OCI-M2 (cell line): ENCODE data around the gene HHATL.

Experiments
- DNase-seq: peaks from one replicate; lab custom pipeline; 2025; ENCODE audit not compliant: unreplicated experiment; lab: John Stamatoyannopoulos, UW

HHATL gene

DNA sequence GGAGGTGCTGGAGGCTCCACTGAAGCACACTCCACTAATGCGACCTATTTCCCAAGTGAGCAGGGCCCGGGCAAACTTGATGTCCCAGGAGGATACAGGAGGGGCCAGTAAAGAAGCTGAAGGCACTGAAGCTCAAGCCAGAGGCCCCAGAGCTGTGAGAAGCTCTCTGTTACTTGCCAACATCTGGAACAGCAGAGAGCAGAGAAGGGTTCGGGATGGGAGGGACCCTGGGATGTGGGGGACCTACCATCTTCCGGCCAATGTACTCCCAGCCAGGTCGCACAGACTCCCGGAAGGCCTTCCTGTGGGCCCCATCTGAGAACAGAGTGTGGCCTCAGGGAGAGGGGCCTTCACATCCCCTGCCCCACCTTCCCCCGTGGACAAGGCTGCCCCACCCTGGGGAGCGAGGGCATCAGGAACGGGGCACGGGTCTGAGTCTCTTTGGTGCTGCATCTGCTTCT is 3.1 kb downstream of the HHATL start:
- no peak for DNase-seq

DNA sequence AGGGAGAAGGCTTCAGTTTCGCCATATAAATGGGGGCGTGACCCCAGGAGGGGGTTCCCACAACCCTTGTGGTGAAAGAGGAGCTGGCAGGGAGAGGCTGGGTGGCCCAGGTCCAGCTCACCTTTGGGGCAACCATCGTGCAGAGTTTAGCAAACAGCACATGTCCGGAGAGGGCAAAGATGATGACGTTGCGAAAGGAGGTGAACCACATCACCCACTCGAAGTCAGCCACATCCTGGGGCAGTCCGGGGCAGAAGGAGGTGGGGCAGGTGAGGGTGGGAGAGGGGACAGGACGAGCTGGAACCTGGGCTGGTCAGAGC is 3.7 kb downstream of the HHATL start:
- DNase-seq, result no peak

DNA sequence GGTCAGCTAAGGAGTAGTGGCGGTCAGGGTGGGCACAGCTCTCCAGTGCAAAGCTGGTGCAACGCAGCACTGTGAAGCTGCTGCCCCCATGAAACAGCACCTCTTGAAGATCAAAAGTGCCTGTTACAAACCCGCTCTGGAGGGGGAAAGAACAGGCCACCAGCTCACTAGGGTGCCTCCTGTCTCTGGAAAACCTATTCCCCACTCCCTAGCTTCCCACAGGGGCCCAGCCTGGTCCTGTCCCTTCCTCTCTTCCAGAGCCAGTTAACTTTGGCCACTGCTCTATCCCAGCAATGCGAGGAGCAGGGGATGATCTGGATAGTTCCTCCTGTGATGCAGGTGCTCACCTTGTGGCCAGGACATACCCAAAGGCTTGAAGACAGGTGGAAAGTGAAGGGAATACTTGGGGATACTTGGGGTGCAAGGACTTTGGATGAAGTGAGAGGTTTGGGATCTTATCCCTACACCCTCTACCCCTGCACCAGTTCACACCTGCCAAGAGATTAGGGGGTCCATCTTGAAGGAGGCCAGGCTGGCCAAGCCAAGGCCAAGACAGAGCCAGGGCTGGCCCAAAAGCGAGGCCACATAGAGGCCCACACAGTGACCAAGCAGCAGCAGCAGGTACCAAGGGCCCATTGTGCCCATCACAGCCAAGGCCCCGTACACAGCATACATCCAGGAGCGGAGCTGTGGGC is 4.2 kb downstream of the HHATL start:
- no peak for DNase-seq

DNA sequence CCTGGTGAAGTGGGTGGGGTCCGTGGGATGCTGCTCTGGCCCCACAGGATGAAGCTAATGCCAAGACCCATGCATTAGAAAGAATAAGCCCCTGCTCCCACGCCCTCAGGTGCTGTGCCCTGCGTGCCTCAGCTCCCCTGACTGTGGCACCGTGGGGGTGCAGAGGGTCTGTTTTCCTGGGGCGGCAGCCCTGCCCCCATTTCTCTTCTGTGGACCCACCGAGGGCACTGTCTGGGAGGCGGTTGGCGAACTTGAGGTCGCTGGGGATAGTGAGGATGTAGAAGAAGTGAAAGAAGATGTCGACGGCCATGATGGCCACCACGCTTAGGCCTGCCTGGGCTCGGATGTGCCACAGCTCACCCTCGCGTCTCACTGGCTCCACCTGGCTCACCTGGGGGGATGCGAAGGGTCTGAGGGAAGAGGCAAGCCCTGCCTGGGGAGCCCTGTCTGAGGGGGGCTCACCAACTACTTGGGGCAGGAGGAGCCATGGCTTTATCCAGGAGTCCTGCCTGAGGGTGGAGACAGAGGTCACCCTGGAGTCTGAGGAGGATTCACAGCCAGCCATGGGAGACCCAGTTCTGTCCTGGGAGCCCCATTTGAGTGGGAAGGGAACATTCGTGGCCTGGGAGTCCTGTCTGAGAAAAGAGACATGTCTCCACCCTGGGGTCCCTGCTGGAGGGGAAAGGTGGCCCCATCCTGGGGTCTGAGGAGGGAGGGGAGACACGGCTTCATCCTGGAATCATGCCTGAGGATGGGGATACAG is 5.1 kb downstream of the HHATL start:
- DNase-seq, result no peak

DNA sequence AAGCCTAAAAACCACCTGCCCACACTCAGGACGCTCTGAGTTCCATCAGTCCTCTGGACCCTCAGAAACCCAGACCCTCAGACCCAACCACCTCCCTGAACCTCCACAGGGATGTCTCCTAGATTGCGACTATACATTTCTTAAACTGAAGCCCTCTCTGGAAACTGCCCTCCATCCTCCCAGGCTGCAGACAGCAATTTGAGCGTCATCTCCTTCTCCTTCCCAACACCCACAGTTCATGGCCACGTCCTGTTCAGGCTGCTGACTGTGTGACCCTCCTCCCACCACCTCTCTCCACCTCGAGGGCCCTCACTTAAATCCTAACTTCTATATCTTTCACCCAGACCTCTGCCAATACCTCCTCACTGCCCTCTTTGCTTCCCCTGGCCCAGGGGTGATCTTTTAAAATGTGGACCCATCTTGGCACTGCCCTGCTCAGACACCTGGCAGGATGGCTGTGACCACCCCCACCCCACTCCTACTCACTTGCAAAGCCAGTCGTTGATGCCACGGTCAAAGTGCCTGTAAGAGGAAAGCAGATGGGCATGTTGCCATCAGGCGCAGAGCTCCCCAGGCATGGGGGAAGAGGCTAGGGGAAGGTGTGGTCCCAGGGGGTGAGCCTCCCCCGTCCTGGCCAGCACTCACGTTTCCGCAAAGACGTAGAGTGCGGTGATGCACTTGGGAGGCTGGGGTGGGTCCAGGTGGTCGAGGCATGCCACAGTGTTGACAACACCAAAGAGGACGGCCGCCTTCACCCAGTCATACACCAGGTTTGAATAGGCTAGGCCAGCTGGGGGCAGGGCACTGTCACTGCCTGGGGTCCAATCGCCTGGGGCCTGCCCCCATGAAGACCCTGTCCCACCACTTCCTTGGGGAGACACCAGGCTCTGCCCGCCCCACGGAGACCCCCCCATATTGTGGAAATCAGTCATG is 6.0 kb downstream of the HHATL start:
- no peak for DNase-seq

DNA sequence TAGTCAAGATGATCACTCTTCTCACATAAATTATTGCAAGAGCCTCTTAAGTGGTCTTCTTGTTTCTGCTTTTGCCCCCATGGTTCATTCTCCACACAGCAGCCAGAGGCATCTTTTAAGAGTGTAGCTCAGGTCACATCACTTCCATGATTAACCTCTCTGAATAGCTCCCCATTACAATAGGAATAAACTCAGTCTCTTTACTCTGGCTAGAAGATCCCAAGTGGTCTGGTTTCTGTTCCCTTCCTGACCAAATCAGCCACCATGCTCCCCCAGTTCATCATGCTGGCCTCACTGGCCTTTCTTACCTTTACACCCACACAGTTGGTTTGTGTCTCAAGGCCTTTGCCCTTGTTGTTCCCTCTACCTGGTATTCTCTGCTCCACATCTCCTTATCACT is 8.2 kb downstream of the HHATL start:
- no peak for DNase-seq

DNA sequence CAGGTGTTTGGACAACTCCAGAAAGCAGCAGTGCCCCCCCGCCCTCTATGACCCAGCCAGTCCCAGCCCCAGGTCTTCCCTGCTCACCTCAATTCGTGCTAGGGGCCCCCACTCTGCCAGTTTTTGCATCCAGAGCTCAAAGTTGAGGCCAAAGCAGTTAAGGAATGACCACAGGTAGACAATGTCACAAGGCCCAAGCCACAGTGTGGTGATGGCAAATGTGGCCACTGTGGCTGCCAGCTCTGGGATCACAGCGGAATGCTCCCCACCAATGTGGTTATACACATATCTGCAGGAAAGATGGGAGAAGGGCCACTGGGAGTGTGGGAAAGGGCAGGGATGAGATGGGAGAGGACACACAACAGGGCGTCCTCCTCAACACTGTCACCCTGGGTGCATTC is 9.1 kb downstream of the HHATL start:
- DNase-seq, result no peak

DNA sequence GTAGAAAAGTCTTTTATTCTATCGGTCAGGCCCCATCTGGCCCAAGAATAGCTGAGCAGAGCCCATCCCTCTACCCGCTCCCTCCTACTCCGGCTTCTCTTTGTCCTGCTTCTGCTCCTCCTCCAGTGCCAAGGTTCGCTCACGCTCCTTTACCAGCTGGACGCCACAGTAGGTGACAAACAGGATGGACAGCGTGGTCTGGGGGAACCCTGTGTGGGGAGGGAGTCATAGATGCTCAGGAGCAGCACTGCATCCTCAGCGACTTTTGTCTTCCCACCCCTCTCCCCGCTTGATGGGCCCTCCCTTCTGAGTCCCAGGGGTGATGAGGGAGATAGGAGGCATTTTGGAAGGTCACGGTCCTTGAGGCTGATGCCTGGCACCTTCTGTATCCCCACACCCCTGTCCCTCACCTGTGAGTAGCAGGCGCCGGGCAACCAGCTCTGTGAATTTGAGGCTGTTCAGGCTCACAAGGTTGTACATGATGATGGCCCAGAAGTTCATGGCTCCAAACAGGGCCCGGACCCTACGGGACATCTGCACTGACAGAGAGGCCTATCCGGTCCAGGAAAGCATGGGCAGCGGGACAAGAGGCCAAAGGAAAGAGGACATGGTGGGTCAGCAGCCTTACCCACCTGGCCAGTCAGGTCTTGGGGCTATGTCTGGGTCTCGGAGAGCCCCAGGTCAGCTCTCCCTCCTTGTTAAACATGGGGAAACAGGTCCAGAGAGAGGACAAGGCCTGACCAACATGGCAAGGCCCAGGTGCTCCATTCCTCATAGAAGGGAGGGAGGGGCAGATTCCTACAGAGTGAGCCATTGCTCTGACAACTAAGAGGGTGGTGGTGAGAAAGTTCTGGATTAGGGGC is 9.7 kb downstream of the HHATL start:
- no peak for DNase-seq

DNA sequence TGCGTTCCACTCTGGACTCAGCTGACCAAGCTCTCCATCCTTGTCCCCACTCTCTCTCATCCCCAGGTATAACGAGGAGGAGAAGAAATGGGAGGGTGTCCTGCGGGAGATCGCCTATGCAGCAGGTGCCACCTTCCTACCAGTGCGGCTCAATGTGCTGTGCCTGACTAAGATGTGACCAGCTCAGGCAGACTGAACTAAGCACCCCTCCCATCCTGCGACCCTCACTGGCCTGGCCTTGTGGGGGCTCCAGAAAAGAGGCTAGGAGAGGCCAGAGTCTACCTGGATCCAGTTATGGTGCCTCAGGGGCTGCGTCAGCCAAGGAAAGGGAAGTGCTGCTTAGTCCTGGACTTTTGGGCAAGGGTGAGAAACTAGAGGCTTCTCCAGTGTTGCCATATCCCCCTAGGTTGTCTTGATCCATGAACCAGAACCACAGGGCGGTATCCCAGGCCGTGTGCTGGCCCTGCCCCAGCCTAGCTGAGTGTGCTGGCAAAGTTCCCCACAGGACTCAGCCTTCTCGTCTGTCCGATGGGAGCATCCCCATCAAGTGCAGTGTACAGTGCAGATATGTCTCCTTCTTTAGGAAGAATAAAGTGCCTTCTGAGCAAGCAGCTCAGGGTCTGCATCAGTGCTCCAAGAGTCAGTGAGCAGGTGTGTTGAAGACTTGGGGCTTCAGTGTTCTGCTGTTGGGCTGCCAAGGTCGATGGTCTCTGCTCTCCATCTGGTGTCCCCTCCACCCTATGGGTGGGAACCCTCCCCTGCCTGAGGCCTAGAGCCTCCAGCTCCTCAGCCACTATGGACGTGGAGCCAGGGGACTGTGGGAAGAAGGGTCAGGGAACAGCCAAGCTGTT is 10.6 kb downstream of the HHATL start:
- no peak for DNase-seq

DNA sequence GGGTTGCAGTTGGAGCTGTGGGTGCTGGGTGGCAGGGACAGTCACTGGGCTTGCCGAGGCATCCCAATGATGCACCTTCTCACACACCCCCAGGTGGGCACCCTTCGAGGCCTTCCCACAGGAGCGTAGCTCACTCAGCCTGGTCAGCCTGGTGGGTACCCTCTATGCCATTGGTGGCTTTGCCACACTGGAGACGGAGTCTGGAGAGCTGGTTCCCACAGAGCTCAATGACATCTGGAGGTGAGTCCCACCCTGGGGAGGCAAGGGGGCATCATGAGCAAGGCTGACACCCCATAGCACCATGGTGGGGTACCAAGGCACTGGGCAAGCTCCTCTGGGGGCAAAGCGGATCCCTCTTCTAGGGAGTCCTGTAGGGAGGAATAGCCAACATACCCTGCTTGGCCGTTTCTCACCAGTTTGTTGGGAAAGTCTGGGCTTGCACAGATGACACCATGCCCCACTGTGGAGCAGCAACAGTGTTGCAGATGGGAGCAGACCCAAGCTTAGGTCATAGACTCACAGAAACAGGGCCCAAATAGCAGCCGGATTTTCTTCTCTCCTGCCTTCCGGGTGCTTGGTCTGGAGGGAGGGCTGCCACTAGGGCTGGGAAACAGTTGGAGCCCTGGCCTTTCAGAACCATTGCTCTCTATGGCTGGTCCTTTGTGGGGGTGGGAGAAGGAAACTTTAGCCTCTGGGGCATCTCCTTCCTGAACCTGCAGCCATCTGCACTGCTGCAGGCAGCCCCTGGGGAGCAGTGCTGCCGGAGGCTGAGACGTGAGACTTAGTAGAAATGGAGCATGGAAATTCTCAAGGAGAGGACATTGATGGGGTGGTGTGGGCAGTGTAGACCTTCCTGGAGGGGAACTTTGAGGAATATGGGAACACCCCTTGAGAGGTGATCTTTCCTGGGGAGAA is 11.6 kb downstream of the HHATL start:
- DNase-seq, result no peak

DNA sequence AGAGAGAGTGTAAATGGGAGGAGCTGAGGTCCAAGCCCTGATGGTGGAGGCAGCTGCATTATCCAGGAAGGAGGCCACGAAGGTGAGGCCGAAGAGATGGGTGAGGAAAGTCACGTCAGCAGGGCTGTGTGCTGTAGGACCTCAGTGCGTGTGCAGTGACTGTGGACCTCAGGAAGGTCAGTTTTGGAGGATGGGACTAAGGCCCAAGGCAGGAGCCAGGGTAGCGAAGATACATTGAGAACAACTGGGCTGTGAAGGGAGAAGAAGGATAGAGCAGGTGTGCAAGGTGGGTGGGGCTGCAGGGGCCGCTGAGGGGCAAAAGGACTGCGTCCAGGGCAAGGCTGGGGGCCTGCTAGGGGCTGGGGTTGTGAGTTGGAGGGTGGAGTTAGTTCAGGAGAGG is 12.4 kb downstream of the HHATL start:
- DNase-seq, result no peak

DNA sequence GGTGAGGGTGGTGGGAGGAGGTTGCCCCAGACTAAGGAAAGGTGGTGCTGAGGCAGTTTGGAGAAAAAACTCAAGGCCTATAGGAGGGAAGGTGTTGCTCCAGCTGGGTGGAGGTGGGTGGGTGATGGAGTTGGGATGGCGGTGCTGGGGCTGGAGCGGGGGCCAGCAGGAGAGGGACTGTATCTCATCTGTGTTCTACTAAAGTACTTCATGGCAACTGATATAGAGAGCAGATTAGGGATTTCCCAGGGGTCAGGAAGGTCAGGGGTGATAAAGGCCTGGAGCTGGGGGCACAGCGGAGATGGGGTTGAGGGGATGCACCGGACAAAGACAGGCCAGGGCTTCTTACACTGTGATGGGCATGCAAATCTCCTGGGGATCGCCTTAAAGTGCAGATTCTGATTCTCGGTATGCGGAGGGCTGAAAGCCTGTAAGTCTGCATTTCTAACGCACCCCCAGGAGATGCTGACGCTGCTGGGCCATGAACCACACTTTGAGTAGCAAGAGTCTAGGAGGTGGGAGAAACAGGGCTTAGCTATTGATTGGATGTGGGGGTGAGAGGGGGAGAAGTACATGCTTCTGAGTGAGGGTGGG is 13.1 kb downstream of the HHATL start:
- DNase-seq, result no peak

DNA sequence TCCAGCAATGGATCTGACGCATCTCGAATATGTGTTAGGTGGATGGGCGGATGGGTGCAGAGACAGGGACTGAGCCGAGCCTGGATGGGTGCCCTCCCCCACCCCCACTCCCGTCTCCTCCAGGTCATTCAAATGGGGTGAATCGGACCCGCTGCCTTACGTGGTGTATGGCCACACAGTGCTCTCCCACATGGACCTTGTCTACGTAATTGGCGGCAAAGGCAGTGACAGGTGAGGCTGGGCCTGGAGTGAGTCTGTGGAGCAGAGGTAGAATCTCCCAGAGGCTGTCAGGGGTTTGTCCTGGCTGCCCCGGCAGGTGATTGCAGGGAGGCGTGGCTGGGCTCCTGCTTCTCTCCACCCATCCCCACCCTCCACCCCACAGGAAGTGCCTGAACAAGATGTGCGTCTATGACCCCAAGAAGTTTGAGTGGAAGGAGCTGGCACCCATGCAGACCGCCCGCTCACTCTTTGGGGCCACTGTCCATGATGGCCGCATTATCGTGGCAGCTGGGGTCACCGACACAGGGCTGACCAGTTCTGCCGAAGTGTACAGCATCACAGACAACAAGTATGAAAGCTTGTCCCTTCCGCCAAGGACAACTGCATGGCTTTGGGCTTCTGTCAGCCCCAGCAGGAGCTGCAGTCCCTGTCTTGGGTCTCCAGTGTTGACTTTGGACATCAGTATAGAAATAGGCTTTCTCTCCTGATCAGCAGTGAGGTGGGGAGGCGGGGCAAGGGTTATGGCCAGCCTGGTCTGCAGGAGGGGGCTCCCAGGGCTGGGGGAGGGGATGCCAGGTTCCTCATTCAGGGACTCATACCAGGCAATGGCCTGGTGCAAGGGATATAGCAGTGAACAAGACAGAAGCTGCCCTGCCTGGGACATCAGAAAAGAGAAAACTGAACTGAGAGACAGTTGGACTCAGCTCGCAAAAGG is 13.8 kb downstream of the HHATL start:
- no peak for DNase-seq

DNA sequence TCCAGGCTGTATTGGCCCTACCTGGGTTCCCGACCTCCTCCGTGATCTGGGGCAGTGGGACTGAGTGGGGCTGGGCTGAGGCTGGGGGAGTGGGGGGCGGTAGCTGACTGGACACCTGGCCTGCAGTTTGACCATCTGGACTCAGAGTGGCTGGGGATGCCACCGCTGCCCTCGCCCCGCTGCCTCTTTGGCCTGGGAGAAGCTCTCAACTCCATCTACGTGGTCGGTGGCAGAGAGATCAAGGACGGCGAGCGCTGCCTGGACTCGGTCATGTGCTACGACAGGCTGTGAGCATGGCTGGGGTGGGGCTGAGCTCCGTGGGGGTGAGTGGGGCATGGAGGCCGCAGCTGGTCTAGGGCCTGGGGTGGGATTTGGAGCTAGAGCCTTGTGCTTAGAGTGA is 14.6 kb downstream of the HHATL start:
- DNase-seq, result no peak

DNA sequence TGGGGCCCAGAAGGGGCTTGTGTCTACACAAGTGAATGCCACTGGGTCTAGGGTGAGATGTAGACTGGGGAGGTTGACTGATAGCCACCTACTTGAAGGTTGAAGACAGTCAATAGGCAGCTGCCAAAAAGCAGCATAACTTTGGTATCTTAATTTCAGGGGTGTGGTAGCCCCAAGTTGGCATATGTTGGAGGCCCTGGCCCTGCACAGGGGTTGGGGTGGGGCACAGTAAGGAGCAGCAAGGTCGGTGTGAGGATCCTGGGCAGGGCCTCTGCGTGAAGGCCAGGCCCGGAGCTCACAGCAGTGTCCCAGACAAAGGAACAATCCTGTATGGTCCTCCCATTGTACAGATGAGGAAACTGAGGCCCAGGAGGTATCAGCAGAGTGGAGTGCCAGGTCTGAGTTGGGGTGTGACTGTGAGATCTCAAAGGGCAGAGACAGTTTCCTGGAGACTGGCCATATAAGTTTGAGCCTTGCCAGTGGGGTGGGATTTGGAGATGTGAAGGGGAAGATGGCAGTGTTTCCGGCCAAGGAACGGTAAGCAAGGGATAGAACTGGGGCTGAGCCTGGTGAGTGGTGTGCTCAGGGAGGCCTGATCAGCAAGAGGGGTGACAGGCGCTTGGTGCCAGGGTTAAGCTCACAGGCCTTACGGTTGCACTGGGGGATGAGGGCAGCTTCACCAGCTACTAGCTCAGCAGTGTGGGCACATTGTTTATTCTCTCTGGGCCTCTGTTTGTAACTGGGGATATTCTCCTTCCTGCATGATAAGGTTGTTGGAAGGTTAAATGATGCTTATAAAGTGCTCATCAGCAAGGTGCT is 15.6 kb downstream of the HHATL start:
- DNase-seq, result no peak
